NT2/D1 (cell line): ENCODE results near the gene ALG12.

Source experiments
- YY1 ChIP-seq: IDR thresholded peaks from 2 replicates; pipeline ENCODE4 v1.6.1; 2011; ENCODE audit not compliant: insufficient read length, insufficient read depth
- ZNF274 ChIP-seq: IDR thresholded peaks from 2 replicates; pipeline ENCODE4 v1.6.1; 2011; ENCODE audit warnings: mild to moderate bottlenecking, low read depth, low read length

DNA sequence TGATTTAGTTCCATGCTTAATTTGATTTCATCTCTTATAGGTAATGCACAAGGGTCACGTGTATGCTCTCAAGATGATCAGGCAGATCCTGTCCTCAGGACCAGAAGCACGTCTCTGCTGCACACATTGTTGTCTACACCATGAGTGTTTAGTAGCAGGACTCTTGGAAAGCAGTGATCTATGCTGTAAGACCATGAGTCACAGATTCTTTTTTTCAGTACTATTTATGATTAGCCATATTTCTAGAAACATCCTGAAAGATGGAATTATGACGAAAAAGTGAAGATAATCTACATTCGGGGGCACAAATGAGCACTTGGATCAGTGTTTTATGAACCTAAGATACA lies 35.0 kb downstream of the ALG12 start:
- TF ChIP-seq ZNF274 (no peak), YY1 (no peak)
